GM12878 (cell line): ENCODE measurements around the gene TNK2. TPM values are rescaled to one million over a fixed set of nuclear protein-coding genes. Genes with fewer than 3 reads are reported as not detected.

Experiments
- ATAC-seq: fragments of 200-7000 bp; cut with Tn5 transposase; 3 replicates; pipeline ENCODE4 v1.9.1; 2020; ENCODE audit warnings: mild to moderate bottlenecking, moderate library complexity
- BruUV-seq: library from RNA; stranded (reverse); fragments of 400-500 nt; replicated peaks from 2 replicates; lab custom pipeline; 2021; lab: Mats Ljungman, UMichigan
- CTCF ChIA-PET: fragments of 300-600 bp; sonication (Branson Sonifier 250); formaldehyde crosslinking; extraction: SDS; loops from one replicate; lab custom pipeline; 2021; ENCODE audit warnings: inconsistent platforms; lab: Yijun Ruan, JAX
- POLR2A ChIA-PET: fragments of 350-600 bp; formaldehyde crosslinking; extraction: SDS; loops from one replicate; lab custom pipeline; 2021; ENCODE audit warnings: inconsistent platforms; lab: Charles Lee
- RAD21 ChIA-PET: fragments of 300-600 bp; sonication (Branson Sonifier 250); formaldehyde crosslinking; loops from one replicate; lab custom pipeline; 2023; ENCODE audit warnings: antibody characterized with exemption; ENCODE audit not compliant: unreplicated experiment; lab: Charles Lee
- SMC1A ChIA-PET: fragments of 300-600 bp; sonication (Branson Sonifier 250); formaldehyde crosslinking; loops from one replicate; lab custom pipeline; 2023; ENCODE audit not compliant: unreplicated experiment, uncharacterized antibody; lab: Charles Lee
- DNase-seq: peaks from one replicate; pipeline ENCODE4 v3.0.0-alpha.2; 2011; ENCODE audit warnings: low read depth, low spot score
- FAIRE-seq: peaks from 3 replicates; lab custom pipeline; 2011; peaks lifted over from hg19 to GRCh38; lab: Jason Lieb, UNC
- H2AFZ ChIP-seq: 2 replicates; pipeline ENCODE4 v1.6.0; 2011; ENCODE audit warnings: low read depth, low read length, control low read depth; ENCODE audit not compliant: control insufficient read depth
- H3K27ac ChIP-seq: 2 replicates; pipeline ENCODE4 v1.5.1; 2011; ENCODE audit warnings: control low read depth; ENCODE audit not compliant: control insufficient read depth, insufficient read depth
- H3K27me3 ChIP-seq, 2 experiments: replicated peaks in 1 of 2; 2 replicates each; pipeline versions ENCODE4 v1.6.0 to v1.6.1; 2011; ENCODE audit warnings: low read length in 1 of 2; ENCODE audit not compliant: control insufficient read depth in 2 of 2, insufficient read depth in 2 of 2
- H3K36me3 ChIP-seq, 2 experiments: 2 replicates each; pipeline ENCODE4 v1.5.1; 2011; ENCODE audit warnings: low read length in 1 of 2; ENCODE audit not compliant: control insufficient read depth in 2 of 2, insufficient read depth in 2 of 2
- H3K4me1 ChIP-seq: 2 replicates; pipeline ENCODE4 v1.6.1; 2011; ENCODE audit warnings: mild to moderate bottlenecking, low read length, moderate library complexity, mixed read lengths; ENCODE audit not compliant: control insufficient read depth, insufficient read depth
- H3K4me2 ChIP-seq: 2 replicates; pipeline ENCODE4 v1.6.0; 2011; ENCODE audit warnings: control low read depth; ENCODE audit not compliant: control insufficient read depth, insufficient read depth
- H3K4me3 ChIP-seq: fragments of 200-600 bp; sonication (generic); 2 replicates; pipeline ENCODE4 v1.5.1; 2016
- H3K79me2 ChIP-seq: 2 replicates; pipeline ENCODE4 v1.6.0; 2011; ENCODE audit warnings: low read length; ENCODE audit not compliant: control insufficient read depth, insufficient read depth
- H3K9ac ChIP-seq: 2 replicates; pipeline ENCODE4 v1.8.0; 2011; ENCODE audit warnings: low read length, control low read depth, mixed read lengths; ENCODE audit not compliant: control insufficient read depth, insufficient read depth
- H3K9me3 ChIP-seq: replicated peaks from 3 replicates; pipeline ENCODE4 v1.5.1; 2011; ENCODE audit warnings: mild to moderate bottlenecking, low read length; ENCODE audit not compliant: control insufficient read depth, insufficient read depth
- H4K20me1 ChIP-seq: 2 replicates; pipeline ENCODE4 v1.6.0; 2011; ENCODE audit not compliant: control insufficient read depth, insufficient read depth
- ATF7 ChIP-seq: fragments of 450-650 bp; IDR thresholded peaks from 2 replicates; pipeline ENCODE4 v1.6.1; 2016; ENCODE audit warnings: low read depth, mild to moderate bottlenecking
- MTA3 ChIP-seq: IDR thresholded peaks from 2 replicates; pipeline ENCODE4 v1.6.1; 2012; ENCODE audit warnings: low read length, inconsistent platforms, borderline replicate concordance
- NFYB ChIP-seq: IDR thresholded peaks from 2 replicates; pipeline ENCODE4 v1.6.1; 2011; ENCODE audit warnings: low read depth, mild to moderate bottlenecking, low read length, improper control_type of control experiment, moderate library complexity; ENCODE audit not compliant: insufficient read depth
- NR2C2 ChIP-seq: IDR thresholded peaks from 2 replicates; pipeline ENCODE4 v1.6.1; 2011; ENCODE audit warnings: borderline replicate concordance, low read depth; ENCODE audit not compliant: control insufficient read depth, insufficient read length
- SKIL ChIP-seq: fragments of 450-650 bp; IDR thresholded peaks from 2 replicates; pipeline ENCODE4 v1.6.1; 2017; ENCODE audit warnings: mild to moderate bottlenecking, low read depth, inconsistent platforms; ENCODE audit not compliant: poor library complexity, severe bottlenecking
- SP1 ChIP-seq: IDR thresholded peaks from one replicate; pipeline ENCODE4 v1.6.1; 2011; ENCODE audit warnings: low read depth, low read length
- TARDBP ChIP-seq: IDR thresholded peaks from 2 replicates; pipeline ENCODE4 v1.6.1; 2016; ENCODE audit warnings: borderline replicate concordance
- WGBS: methylation state at CpG from one replicate; pipeline ENCODE4 v1.1.6; 2016; ENCODE audit warnings: low lambda C conversion rate; ENCODE audit not compliant: insufficient replicate concordance, insufficient coverage; ENCODE audit errors: missing lambda C conversion rate; 5-methylcytosine and 5-hydroxymethylcytosine counted together
- in situ Hi-C: fragments of 300-500 bp; cut with MboI; formaldehyde crosslinking; loops from 9 replicates; pipeline ENCODE4 v1.14.3; 2018; ENCODE audit warnings: mixed read lengths
- intact Hi-C: fragments of 100-400 bp; cut with micrococcal nuclease; formaldehyde crosslinking; loops from one replicate; pipeline ENCODE4 v1.14.2; 2022; ENCODE audit not compliant: unreplicated experiment
- polyA plus RNA-seq, 11 experiments: library from polyadenylated mRNA; depleted of rRNA in 4 of 11; unstranded in 6 of 11; stranded (reverse) in 5 of 11; fragments of >200 nt; fragmentation: Nextera tagmentation in 4 of 11; fragmentation: Illumina TruSeq in 1 of 11; extraction: Ambion mirVana in 4 of 11; extraction: Trizol in 1 of 11; gene quantifications; 1 replicate in 1 of 11; 2 replicates in 10 of 11; pipeline versions ENCODE4 v1.2.1 to v1.2.3, GENCODE V29; 2011 to 2016; ENCODE audit warnings: inconsistent platforms in 2 of 11, missing spikeins in 2 of 11, low read depth in 1 of 11
- total RNA-seq, 4 experiments: library from RNA; depleted of rRNA in 3 of 4; stranded (reverse); fragments of >200 nt in 3 of 4; fragmentation: Illumina TruSeq in 1 of 4; extraction: Trizol in 1 of 4; gene quantifications; 2 replicates each; pipeline versions ENCODE4 v1.2.1 to v1.2.3, GENCODE V29; 2013 to 2021

Gene TNK2
- total and polyA plus RNA-seq, 10 of the 15 experiments (the other 5 are each of a cell fraction or from before 2014, with no cell fraction given), result 0.13 to 47.8 (median 10.8) TPM

GRCh38 chr3:195888311-195888761 is 20.0 kb downstream of the TNK2 start:
- Histone ChIP-seq H3K27ac (no peak overlapping the region), H4K20me1 (no peaks in the 10 kb centered on the region), H3K9me3 (no peaks in the 10 kb centered on the region), H3K79me2 (no peaks in the 10 kb centered on the region; the same call in 1 of the 2 replicates), H3K4me2 (no peak overlapping the region), H3K4me1 (no peaks in the 10 kb centered on the region), H3K36me3 (peaks cover 6 to 8% of the 10 kb centered on the region in 2 experiments; a peak in 3 of 4 replicates), H3K27me3 (no peaks in the 10 kb centered on the region), H2AFZ (no peak overlapping the region), H3K9ac (no peak overlapping the region), H3K4me3 (no peak overlapping the region)
- RAD21 ChIA-PET, result no interaction called here
- DNase-seq (no peak), FAIRE-seq (no peak), ATAC-seq (no peak)
- in situ Hi-C loops, result no loop called here
- TF ChIP-seq ATF7 (no peak), MTA3 (no peak), TARDBP (no peak), NR2C2 (no peak), NFYB (no peak), SKIL (no peak), SP1 (no peak)
- CTCF ChIA-PET, result interaction anchor here (1.2 kb wide), 1 partner anchor 26 kb away, joined by 5 read pairs; no protein-coding TSS in a partner anchor
- SMC1A ChIA-PET, result no interaction called here
- 94% methylated on average over 18 of the region's 18 CpGs for WGBS
- no TSS peak for BruUV-seq
- intact Hi-C loops, result no loop called here
- POLR2A ChIA-PET, result no interaction called here
